HEK293 (cell line): ENCODE measurements around the gene CLTCL1.

Experiments
- CTCF ChIP-seq: fragments of 450-650 bp; formaldehyde crosslinking; IDR thresholded peaks from 2 replicates; pipeline ENCODE4 v1.5.1; 2016; ENCODE audit warnings: missing biosample characterization, missing genetic modification characterization
- ELK4 ChIP-seq: IDR thresholded peaks from 2 replicates; pipeline ENCODE4 v1.6.1; 2011; ENCODE audit warnings: mild to moderate bottlenecking, low read depth, low read length, borderline replicate concordance
- GLIS2 ChIP-seq: fragments of 450-650 bp; formaldehyde crosslinking; IDR thresholded peaks from 2 replicates; pipeline ENCODE4 v1.5.1; 2016; ENCODE audit warnings: missing biosample characterization, missing genetic modification characterization
- KLF17 ChIP-seq: fragments of 450-650 bp; formaldehyde crosslinking; IDR thresholded peaks from 2 replicates; pipeline ENCODE4 v1.5.1; 2016; ENCODE audit warnings: missing biosample characterization, missing genetic modification characterization
- ZBTB26 ChIP-seq: fragments of 450-650 bp; formaldehyde crosslinking; optimal IDR thresholded peaks from 2 replicates; pipeline ENCODE3; 2016; ENCODE audit warnings: missing biosample characterization, mild to moderate bottlenecking, missing genetic modification characterization
- ZBTB7A ChIP-seq: fragments of 450-650 bp; formaldehyde crosslinking; IDR thresholded peaks from 2 replicates; pipeline ENCODE4 v1.5.1; 2016; ENCODE audit warnings: low read depth, missing biosample characterization, missing genetic modification characterization
- ZFHX2 ChIP-seq: fragments of 450-650 bp; formaldehyde crosslinking; conservative IDR thresholded peaks from 2 replicates; pipeline ENCODE4 v1.5.1; 2016; ENCODE audit warnings: missing biosample characterization, missing genetic modification characterization
- ZFP41 ChIP-seq: fragments of 450-650 bp; formaldehyde crosslinking; IDR thresholded peaks from 2 replicates; pipeline ENCODE4 v1.5.1; 2016; ENCODE audit warnings: missing biosample characterization, missing genetic modification characterization, borderline replicate concordance
- ZNF112 ChIP-seq: fragments of 450-650 bp; formaldehyde crosslinking; IDR thresholded peaks from 2 replicates; pipeline ENCODE4 v1.5.0; 2017; ENCODE audit warnings: missing biosample characterization, missing genetic modification characterization
- ZNF24 ChIP-seq: fragments of 450-650 bp; formaldehyde crosslinking; IDR thresholded peaks from 2 replicates; pipeline ENCODE4 v1.5.1; 2016; ENCODE audit warnings: missing biosample characterization, missing genetic modification characterization
- ZNF274 ChIP-seq, 2 experiments: fragments of 200-500 bp in 1 of 2; fragments of 450-650 bp in 1 of 2; sonication (Bioruptor generic) in 1 of 2; formaldehyde crosslinking in 1 of 2; IDR thresholded peaks; 2 replicates each; pipeline versions ENCODE4 v1.5.1 to v1.6.1; 2014 to 2016; ENCODE audit warnings: borderline replicate concordance in 1 of 2, inconsistent platforms in 1 of 2, low read length in 1 of 2, missing biosample characterization in 1 of 2, missing genetic modification characterization in 1 of 2
- ZNF324 ChIP-seq: fragments of 450-650 bp; formaldehyde crosslinking; IDR thresholded peaks from 2 replicates; pipeline ENCODE4 v1.5.1; 2016; ENCODE audit warnings: missing biosample characterization, missing genetic modification characterization
- ZNF416 ChIP-seq: fragments of 450-650 bp; formaldehyde crosslinking; IDR thresholded peaks from 2 replicates; pipeline ENCODE4 v1.5.1; 2016; ENCODE audit warnings: missing biosample characterization, missing genetic modification characterization
- ZNF776 ChIP-seq: fragments of 450-650 bp; formaldehyde crosslinking; IDR thresholded peaks from 2 replicates; pipeline ENCODE4 v1.5.0; 2017; ENCODE audit warnings: missing biosample characterization, missing genetic modification characterization, borderline replicate concordance

- TF ChIP-seq CTCF (tag by site-specific recombination) (no peak), GLIS2 (no peak), ZNF112 (tag by site-specific recombination) (no peak), ZNF416 (tag by site-specific recombination) (no peak), ELK4 (no peak), ZFP41 (tag by site-specific recombination) (no peak), ZBTB7A (tag by site-specific recombination) (no peak), ZBTB26 (tag by site-specific recombination) (no peak), ZNF274 (IDR thresholded peaks at IDR 0.05; ENCODE audit: low read length) (no peak), ZNF274 (tag by site-specific recombination; IDR thresholded peaks at IDR 0.05; ENCODE audit: borderline replicate concordance) (no peak), ZNF776 (no peak), KLF17 (tag by site-specific recombination) (no peak), ZFHX2 (no peak), ZNF324 (tag by site-specific recombination) (no peak), ZNF24 (tag by site-specific recombination) (no peak)
These were observed 157.2 kb downstream of the CLTCL1 start for GRCh38 chr22:19134176-19134831.
